GM12891 (cell line): Measurements from ENCODE around the gene VPS26A.

Experiments
- POLR2A ChIP-seq: IDR thresholded peaks from 2 replicates; pipeline ENCODE4 v1.6.1; 2011; ENCODE audit warnings: low read depth, low read length, control low read depth
- POLR2AphosphoS5 ChIP-seq: IDR thresholded peaks from 2 replicates; pipeline ENCODE4 v1.6.1; 2011; ENCODE audit warnings: low read depth, low read length, control low read depth

DNA sequence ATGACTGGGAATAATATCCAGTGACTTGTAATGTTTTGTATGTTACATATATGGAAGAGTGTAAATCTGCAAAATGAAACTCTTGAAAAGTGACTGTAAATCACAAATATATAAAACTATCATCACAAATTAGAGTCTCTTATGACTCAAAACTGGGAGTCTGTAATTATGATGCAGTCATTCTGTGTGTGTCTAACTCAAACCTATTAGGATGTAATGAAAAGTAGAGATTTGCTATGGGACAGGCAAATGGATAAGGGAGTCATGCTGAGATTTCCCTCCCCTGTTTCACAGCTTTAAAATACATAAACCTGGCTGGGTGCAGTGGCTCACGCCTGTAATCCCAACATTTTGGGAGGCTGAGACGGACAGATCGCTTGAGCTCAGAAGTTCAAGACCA lies 87.5 kb downstream of the VPS26A start:
- TF ChIP-seq POLR2A (no peak), POLR2AphosphoS5 (no peak)
